ENCODE measurements around the gene PUM1.
"Not testable (repeated sequence)": the region's sequence is repeated elsewhere in the genome, so short reads cannot be mapped to it uniquely, and the experiment has no call there.

DNA sequence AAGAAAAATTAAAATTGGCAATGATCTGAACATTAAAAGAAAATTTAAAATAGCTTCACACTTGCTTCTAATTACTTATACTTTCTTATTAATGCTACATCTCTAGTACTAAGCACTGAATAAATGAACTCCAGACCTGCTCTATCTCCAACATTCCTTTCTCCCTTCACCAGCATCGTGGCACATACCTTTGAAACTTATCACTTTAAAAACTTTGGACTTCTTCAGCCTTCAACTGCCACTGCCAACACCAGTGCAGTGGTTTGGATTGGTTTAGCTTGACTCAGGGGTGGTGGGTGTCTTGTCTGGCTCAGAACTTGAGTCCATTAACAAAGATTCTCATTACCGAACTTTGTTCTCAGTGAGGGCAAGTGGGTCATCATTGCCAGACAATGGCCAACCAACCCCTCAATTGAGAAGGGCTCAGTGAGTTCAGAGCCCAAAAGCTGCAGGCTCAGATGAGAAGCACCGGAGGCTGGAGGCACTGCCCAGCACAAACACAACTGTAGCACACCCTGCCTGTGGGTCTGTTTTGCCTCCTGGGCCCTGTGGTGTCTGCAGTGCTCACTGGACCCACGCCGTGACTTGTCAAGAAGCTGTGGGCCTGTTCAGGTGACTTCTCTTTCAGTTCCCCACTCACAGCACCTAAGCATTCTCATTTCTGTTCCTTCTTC is 116.6 kb downstream of the PUM1 start:
- not testable (repeated sequence) for TF ChIP-seq CTCF (conservative IDR thresholded peaks at IDR 0.05); ZFX (IDR thresholded peaks at IDR 0.05)
